Ishikawa (cell line): Measurements from ENCODE around the gene CCDC186.

Experiments
- CREB1 ChIP-seq: IDR thresholded peaks from 2 replicates; pipeline ENCODE4 v1.6.1; 2012; ENCODE audit warnings: low read depth
- EP300 ChIP-seq: IDR thresholded peaks from 2 replicates; pipeline ENCODE4 v1.6.1; 2012; ENCODE audit warnings: borderline replicate concordance
- FOXM1 ChIP-seq: IDR thresholded peaks from 2 replicates; pipeline ENCODE4 v1.6.1; 2012; ENCODE audit warnings: low read depth, borderline replicate concordance
- RAD21 ChIP-seq: IDR thresholded peaks from 2 replicates; pipeline ENCODE4 v1.6.1; 2012; ENCODE audit warnings: low read depth
- TCF12 ChIP-seq: IDR thresholded peaks from 2 replicates; pipeline ENCODE4 v1.6.1; 2012; ENCODE audit warnings: low read depth
- YY1 ChIP-seq: IDR thresholded peaks from 2 replicates; pipeline ENCODE4 v1.6.1; 2012; ENCODE audit warnings: low read depth
- ZBTB7A ChIP-seq: IDR thresholded peaks from 2 replicates; pipeline ENCODE4 v1.6.1; 2012; ENCODE audit warnings: low read depth
- TF ChIP-seq, protein P1 (sequence below): IDR thresholded peaks from 2 replicates; pipeline ENCODE4 v1.6.1; 2012; ENCODE audit warnings: low read depth, mild to moderate bottlenecking

- no peak for TF ChIP-seq RAD21
- no peak for TF ChIP-seq EP300
- TF ChIP-seq CREB1 = no peak
- TF ChIP-seq TCF12 = no peak
- TF ChIP-seq, protein P1, sequence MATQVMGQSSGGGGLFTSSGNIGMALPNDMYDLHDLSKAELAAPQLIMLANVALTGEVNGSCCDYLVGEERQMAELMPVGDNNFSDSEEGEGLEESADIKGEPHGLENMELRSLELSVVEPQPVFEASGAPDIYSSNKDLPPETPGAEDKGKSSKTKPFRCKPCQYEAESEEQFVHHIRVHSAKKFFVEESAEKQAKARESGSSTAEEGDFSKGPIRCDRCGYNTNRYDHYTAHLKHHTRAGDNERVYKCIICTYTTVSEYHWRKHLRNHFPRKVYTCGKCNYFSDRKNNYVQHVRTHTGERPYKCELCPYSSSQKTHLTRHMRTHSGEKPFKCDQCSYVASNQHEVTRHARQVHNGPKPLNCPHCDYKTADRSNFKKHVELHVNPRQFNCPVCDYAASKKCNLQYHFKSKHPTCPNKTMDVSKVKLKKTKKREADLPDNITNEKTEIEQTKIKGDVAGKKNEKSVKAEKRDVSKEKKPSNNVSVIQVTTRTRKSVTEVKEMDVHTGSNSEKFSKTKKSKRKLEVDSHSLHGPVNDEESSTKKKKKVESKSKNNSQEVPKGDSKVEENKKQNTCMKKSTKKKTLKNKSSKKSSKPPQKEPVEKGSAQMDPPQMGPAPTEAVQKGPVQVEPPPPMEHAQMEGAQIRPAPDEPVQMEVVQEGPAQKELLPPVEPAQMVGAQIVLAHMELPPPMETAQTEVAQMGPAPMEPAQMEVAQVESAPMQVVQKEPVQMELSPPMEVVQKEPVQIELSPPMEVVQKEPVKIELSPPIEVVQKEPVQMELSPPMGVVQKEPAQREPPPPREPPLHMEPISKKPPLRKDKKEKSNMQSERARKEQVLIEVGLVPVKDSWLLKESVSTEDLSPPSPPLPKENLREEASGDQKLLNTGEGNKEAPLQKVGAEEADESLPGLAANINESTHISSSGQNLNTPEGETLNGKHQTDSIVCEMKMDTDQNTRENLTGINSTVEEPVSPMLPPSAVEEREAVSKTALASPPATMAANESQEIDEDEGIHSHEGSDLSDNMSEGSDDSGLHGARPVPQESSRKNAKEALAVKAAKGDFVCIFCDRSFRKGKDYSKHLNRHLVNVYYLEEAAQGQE = no peak
- TF ChIP-seq YY1 = no peak
- no peak for TF ChIP-seq ZBTB7A
- TF ChIP-seq FOXM1 = no peak
These were observed 35.4 kb downstream of the CCDC186 start for GRCh38 chr10:114138581-114138980.
